ENCODE data around the gene SLC10A7. TPM values are rescaled to one million over a fixed set of nuclear protein-coding genes. Genes with fewer than 3 reads are reported as not detected.

Gene SLC10A7
- total RNA-seq, 4 donors from 2014 or later = 7.4 to 34.5 (median 17.1) TPM

DNA sequence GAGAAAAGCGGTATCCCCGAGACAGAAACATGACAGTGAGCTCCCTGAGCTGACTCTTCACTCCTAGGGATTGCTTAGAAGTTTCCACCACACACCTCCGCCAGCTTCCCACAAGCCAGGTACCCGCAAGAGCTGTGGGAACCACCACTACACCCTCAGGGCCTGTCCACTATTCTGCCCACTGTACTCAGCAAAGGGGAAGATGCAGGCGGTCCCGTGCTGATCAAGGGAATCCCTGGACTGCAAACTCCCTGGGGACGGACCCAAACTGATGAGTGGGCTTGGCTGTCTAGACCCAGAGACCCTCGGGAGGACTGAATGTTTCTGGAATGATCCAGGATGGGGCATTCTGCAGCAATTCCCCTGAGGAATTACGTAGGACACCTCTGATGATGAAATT lies 277.2 kb downstream of the SLC10A7 start:
- DNase-seq = no peak
- no peaks in the 10 kb centered on the region for H3K36me3 ChIP-seq
- no peaks in the 10 kb centered on the region for H3K27me3 ChIP-seq
- TF ChIP-seq, protein P1, sequence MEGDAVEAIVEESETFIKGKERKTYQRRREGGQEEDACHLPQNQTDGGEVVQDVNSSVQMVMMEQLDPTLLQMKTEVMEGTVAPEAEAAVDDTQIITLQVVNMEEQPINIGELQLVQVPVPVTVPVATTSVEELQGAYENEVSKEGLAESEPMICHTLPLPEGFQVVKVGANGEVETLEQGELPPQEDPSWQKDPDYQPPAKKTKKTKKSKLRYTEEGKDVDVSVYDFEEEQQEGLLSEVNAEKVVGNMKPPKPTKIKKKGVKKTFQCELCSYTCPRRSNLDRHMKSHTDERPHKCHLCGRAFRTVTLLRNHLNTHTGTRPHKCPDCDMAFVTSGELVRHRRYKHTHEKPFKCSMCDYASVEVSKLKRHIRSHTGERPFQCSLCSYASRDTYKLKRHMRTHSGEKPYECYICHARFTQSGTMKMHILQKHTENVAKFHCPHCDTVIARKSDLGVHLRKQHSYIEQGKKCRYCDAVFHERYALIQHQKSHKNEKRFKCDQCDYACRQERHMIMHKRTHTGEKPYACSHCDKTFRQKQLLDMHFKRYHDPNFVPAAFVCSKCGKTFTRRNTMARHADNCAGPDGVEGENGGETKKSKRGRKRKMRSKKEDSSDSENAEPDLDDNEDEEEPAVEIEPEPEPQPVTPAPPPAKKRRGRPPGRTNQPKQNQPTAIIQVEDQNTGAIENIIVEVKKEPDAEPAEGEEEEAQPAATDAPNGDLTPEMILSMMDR (IDR thresholded peaks at IDR 0.05) = no peak
- TF ChIP-seq POLR2A (IDR thresholded peaks at IDR 0.05) = no peak
- peaks cover 0 to 10% of the 10 kb centered on the region in 2 donors for H3K4me1 ChIP-seq
- no peak overlapping the region for H3K4me3 ChIP-seq
- intact Hi-C loops (cut with DNase I; ENCODE audit: low total_unique reads) = no loop called here
- no peaks in the 10 kb centered on the region for H3K9me3 ChIP-seq
- no peak overlapping the region for H3K27ac ChIP-seq

DNA sequence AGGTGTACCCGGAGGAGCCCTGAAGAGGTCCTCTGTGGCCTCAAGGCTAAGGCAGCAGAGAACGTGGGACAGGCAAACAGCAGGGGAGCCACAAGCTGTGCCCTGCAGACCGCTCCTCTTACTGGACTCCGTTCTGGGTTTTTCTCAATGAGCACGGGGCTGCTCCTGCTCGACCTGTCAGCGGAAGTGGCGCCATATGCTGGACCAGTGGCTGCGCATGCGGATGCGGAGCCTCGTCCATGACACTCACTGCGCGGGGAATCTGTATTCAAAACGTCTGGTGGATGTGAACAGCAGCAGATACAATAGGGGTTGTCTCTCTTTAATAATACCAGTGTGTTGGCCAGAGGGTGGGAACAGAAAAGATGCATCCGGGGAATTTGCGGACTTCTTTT lies 277.9 kb downstream of the SLC10A7 start:
- Histone ChIP-seq H3K9me3 (no peaks in the 10 kb centered on the region), H3K4me3 (no peak overlapping the region), H3K4me1 (peaks cover 0 to 10% of the 10 kb centered on the region in 2 donors), H3K27me3 (no peaks in the 10 kb centered on the region), H3K36me3 (no peaks in the 10 kb centered on the region), H3K27ac (no peak overlapping the region)
- TF ChIP-seq, protein P1 (IDR thresholded peaks at IDR 0.05) = no peak
- TF ChIP-seq POLR2A (IDR thresholded peaks at IDR 0.05) = no peak
- DNase-seq = no peak
- intact Hi-C loops (cut with DNase I; ENCODE audit: low total_unique reads) = no loop called here

DNA sequence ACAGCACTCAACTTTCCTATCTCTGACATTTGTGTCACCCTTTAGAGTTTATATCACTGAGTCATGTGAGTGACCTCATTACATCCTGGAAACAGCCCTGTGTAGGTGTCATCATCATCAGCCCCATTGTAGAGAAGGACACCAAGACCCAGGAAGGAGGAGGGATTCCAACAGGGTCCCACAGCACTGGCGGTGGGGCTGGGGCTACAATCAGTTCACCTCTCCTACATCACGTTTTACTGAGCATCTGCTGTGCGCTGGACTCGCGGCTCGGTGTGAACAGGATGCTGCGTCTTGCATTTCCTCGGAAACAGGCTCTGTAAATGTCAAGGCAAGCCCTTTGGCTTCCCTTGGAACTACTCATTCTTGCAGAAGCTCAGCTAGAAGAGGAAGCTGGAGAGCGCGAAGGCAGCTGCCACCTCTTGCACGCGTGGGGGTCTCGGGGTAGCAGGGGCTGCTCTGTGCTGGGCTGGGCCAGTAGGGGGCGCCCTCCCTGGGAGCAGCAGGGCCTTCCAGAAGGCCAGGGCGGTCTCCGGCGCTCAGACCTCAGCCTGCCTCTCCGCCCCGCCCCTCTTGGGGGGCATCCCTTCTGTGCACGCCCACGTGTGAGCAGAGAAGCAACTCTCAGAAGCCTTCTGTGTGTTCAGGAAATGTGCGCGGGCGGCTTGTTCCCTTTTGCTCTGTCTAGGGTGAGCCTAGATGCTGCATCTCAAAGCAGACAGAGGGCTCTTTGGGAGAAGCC lies 278.4 kb downstream of the SLC10A7 start:
- no peak for DNase-seq
- peaks cover 0 to 10% of the 10 kb centered on the region in 2 donors for H3K4me1 ChIP-seq
- H3K27ac ChIP-seq = peak overlapping the region; percentile 68 to 82
- TF ChIP-seq POLR2A (IDR thresholded peaks at IDR 0.05) = no peak
- TF ChIP-seq, protein P1 (IDR thresholded peaks at IDR 0.05) = peak in 1 of 4 experiments; percentile 10
- H3K9me3 ChIP-seq = no peaks in the 10 kb centered on the region
- H3K36me3 ChIP-seq = no peaks in the 10 kb centered on the region
- no peak overlapping the region for H3K4me3 ChIP-seq
- intact Hi-C loops (cut with DNase I; ENCODE audit: low total_unique reads) = no loop called here
- H3K27me3 ChIP-seq = no peaks in the 10 kb centered on the region

DNA sequence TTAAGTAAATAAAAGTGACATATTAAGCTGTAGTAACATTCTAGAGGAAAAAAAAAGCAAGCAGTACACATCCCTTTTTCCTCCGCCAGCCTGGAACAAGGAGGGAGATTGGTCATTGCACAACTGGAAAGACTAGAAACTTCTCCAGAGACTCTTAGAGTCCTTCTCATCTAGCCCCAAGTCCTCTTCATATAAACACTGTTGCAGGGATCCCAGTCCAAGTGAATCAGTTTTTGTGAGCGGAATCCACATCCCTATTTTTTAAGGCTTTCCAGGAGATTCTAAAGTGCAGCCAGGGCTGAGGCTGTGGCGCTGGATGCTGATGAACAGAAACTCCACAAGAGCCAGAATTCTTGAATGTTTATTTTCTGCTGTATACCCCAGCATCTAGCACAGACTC lies 283.6 kb downstream of the SLC10A7 start:
- Histone ChIP-seq H3K36me3 (no peaks in the 10 kb centered on the region), H3K4me3 (no peak overlapping the region), H3K9me3 (no peaks in the 10 kb centered on the region), H3K4me1 (peaks cover 0 to 10% of the 10 kb centered on the region in 2 donors), H3K27me3 (no peaks in the 10 kb centered on the region), H3K27ac (no peak overlapping the region)
- no peak for DNase-seq
- intact Hi-C loops (cut with DNase I; ENCODE audit: low total_unique reads) = no loop called here
- TF ChIP-seq, protein P1 (IDR thresholded peaks at IDR 0.05) = no peak
- TF ChIP-seq POLR2A (IDR thresholded peaks at IDR 0.05) = no peak

DNA sequence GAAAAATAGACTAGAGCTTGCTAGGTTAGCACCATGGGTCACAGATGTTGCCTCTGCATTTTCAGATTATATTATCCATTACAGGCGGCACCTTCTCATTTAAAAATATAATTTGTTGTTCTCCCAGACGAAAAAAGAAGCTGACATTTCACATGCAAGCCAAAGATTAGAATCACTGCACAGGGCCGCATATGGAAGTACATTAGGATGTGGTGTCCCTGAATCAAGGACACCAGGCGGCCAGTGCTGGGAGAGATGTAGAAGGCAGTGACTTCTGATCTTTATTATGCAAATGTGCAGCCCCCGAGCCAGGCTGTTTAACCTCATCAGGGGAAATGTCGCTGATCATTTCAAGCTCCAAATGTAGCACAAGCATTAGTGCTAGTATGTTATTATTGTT lies 284.6 kb downstream of the SLC10A7 start:
- DNase-seq = no peak
- no peak overlapping the region for H3K27ac ChIP-seq
- no peaks in the 10 kb centered on the region for H3K9me3 ChIP-seq
- no peak for TF ChIP-seq POLR2A (IDR thresholded peaks at IDR 0.05)
- TF ChIP-seq, protein P1 (IDR thresholded peaks at IDR 0.05) = no peak
- no peaks in the 10 kb centered on the region for H3K27me3 ChIP-seq
- H3K4me1 ChIP-seq = peaks cover 0 to 4% of the 10 kb centered on the region in 2 donors
- no peaks in the 10 kb centered on the region for H3K36me3 ChIP-seq
- intact Hi-C loops (cut with DNase I; ENCODE audit: low total_unique reads) = no loop called here
- no peak overlapping the region for H3K4me3 ChIP-seq

All from uterus (tissue), 4 donors.